HG03558 (cell line): ENCODE measurements around the gene PPP1R2.
"Not testable (repeated sequence)": the region's sequence is repeated elsewhere in the genome, so short reads cannot be mapped to it uniquely, and the experiment has no call there.

Experiments
- ATAC-seq: cut with Tn5 transposase; IDR thresholded peaks from one replicate; pipeline ENCODE4 v1.9.1; 2021; ENCODE audit warnings: moderate number of reproducible peaks; ENCODE audit not compliant: unreplicated experiment; ENCODE audit errors: extremely low read depth

The PPP1R2 gene

GRCh38 chr3:195540511-195540910, 2.6 kb downstream of the PPP1R2 start:
- ATAC-seq: no peak

- ATAC-seq: no peak
Observed at GRCh38 chr3:195540027-195540426, 3.1 kb downstream of the PPP1R2 start.

GRCh38 chr3:195539479-195539878, 3.6 kb downstream of the PPP1R2 start:
- ATAC-seq: no peak

- ATAC-seq: no peak
Observed at GRCh38 chr3:195537995-195538394, 5.1 kb downstream of the PPP1R2 start.

- ATAC-seq: no peak
Observed at GRCh38 chr3:195535293-195535692, 7.8 kb downstream of the PPP1R2 start.

- no peak for ATAC-seq
Observed at GRCh38 chr3:195532834-195533233, 10.3 kb downstream of the PPP1R2 start.

GRCh38 chr3:195532345-195532744, 10.8 kb downstream of the PPP1R2 start:
- no peak for ATAC-seq

GRCh38 chr3:195531683-195532082, 11.4 kb downstream of the PPP1R2 start:
- ATAC-seq: no peak

GRCh38 chr3:195526492-195526891, 16.6 kb downstream of the PPP1R2 start:
- ATAC-seq: no peak

GRCh38 chr3:195524171-195524896, 18.8 kb downstream of the PPP1R2 start:
- ATAC-seq: no peak

- no peak for ATAC-seq
Observed at GRCh38 chr3:195522254-195523023, 20.7 kb downstream of the PPP1R2 start.

GRCh38 chr3:195517030-195517429, 26.1 kb downstream of the PPP1R2 start:
- no peak for ATAC-seq

GRCh38 chr3:195514610-195515235, 28.4 kb downstream of the PPP1R2 start:
- not testable (repeated sequence) for ATAC-seq

GRCh38 chr3:195512798-195513345, 30.3 kb downstream of the PPP1R2 start:
- no peak for ATAC-seq

GRCh38 chr3:195511136-195511535, 32.0 kb downstream of the PPP1R2 start:
- ATAC-seq: no peak

GRCh38 chr3:195508185-195508584, 34.9 kb downstream of the PPP1R2 start:
- no peak for ATAC-seq

- ATAC-seq: no peak
Observed at GRCh38 chr3:195475614-195476013, 67.5 kb downstream of the PPP1R2 start.

- not testable (repeated sequence) for ATAC-seq
Observed at GRCh38 chr3:195475116-195475515, 68.0 kb downstream of the PPP1R2 start.

- no peak for ATAC-seq
Observed at GRCh38 chr3:195468841-195469240, 74.3 kb downstream of the PPP1R2 start.

GRCh38 chr3:195468391-195468776, 74.7 kb downstream of the PPP1R2 start:
- no peak for ATAC-seq
